Measurements from ENCODE around the gene MROH8.

MROH8 gene

DNA sequence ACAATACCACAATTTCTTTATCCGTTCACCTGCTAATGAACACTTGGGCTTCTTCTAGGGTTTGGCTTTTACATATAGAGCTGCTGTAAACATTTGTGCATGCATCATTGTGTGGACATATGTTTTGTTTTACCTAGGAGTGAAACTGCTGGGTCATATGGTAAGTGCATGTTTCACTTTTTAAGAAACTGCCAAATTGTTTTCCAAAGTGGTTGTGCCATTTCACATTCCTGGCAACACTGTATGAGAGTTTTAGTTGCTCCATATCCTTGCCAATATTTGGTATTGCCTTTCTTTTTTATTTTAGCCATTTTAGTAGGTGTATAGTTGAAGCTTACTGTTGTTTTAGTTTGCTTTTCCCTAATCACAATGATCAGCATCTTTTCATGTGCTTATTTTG lies 14.3 kb downstream of the MROH8 start:
- H3K4me3 ChIP-seq (ENCODE audit: low read depth, low read length): no peak overlapping the region
- DNase-seq (ENCODE audit: low read depth, low spot score): no peak
- POLR2A ChIA-PET: no interaction called here
- CTCF ChIA-PET: no interaction called here
- TF ChIP-seq, protein P1, sequence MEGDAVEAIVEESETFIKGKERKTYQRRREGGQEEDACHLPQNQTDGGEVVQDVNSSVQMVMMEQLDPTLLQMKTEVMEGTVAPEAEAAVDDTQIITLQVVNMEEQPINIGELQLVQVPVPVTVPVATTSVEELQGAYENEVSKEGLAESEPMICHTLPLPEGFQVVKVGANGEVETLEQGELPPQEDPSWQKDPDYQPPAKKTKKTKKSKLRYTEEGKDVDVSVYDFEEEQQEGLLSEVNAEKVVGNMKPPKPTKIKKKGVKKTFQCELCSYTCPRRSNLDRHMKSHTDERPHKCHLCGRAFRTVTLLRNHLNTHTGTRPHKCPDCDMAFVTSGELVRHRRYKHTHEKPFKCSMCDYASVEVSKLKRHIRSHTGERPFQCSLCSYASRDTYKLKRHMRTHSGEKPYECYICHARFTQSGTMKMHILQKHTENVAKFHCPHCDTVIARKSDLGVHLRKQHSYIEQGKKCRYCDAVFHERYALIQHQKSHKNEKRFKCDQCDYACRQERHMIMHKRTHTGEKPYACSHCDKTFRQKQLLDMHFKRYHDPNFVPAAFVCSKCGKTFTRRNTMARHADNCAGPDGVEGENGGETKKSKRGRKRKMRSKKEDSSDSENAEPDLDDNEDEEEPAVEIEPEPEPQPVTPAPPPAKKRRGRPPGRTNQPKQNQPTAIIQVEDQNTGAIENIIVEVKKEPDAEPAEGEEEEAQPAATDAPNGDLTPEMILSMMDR (IDR thresholded peaks at IDR 0.05; ENCODE audit: insufficient read depth, low read length, missing control alignments): no peak

- POLR2A ChIA-PET: no interaction called here
- TF ChIP-seq, protein P1 (IDR thresholded peaks at IDR 0.05; ENCODE audit: insufficient read depth, low read length, missing control alignments): no peak
- H3K4me3 ChIP-seq (ENCODE audit: low read depth, low read length): no peak overlapping the region
- DNase-seq (ENCODE audit: low read depth, low spot score): no peak
- CTCF ChIA-PET: interaction anchor here (0.8 to 1.3 kb wide), 2 partner anchors 27 to 156 kb away, joined by 3 read pairs; no protein-coding TSS in a partner anchor
Observed at GRCh38 chr20:37163832-37164554, 15.4 kb downstream of the MROH8 start.

GRCh38 chr20:37162646-37163045 lies 16.7 kb downstream of the MROH8 start:
- CTCF ChIA-PET: interaction anchor here (0.8 kb wide), 1 partner anchor 29 kb away, joined by 3 read pairs; no protein-coding TSS in a partner anchor
- POLR2A ChIA-PET: no interaction called here

DNA sequence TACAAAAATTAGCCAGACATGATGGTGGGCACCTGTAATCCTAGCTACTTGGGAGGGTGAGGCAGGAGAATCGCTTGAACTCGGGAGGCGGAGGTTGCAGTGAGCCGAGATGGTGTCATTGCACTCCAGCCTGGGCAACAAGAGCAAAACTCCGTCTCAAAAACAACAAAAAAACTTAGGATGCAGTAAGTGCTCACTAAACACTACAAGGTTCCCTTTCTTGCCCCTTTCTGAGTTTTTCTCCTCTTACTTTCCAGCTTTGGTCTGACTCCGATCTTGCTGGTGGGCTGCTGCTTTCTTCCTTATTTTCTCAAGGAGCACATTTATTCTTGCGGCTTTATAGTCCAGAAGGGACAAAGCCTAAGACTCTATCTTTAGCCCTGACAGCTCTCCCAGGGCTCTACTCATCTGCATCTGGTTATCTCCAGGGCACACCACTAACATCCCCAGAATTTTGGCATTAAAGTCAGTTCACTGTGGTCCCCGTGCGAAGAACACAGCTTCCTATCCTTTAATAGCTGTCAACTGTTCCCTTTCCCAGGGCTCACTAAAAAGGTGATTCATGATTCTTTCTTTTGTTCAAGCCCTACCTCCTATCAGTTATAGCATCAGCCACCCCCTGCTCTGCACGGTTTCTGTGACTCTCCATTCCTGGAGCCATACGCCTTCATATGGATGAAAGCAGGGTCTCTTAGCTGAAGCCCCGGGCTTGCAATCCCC lies 17.4 kb downstream of the MROH8 start:
- CTCF ChIA-PET: interaction anchor here (0.8 kb wide), 1 partner anchor 29 kb away, joined by 3 read pairs; no protein-coding TSS in a partner anchor
- POLR2A ChIA-PET: no interaction called here
- TF ChIP-seq, protein P1 (IDR thresholded peaks at IDR 0.05; ENCODE audit: insufficient read depth, low read length, missing control alignments): no peak
- no peak for DNase-seq (ENCODE audit: low read depth, low spot score)
- no peak overlapping the region for H3K4me3 ChIP-seq (ENCODE audit: low read depth, low read length)

More at GRCh38 chr20:37162646-37163045, 16.7 kb downstream of the MROH8 start:
- no peak overlapping the region for H3K4me3 ChIP-seq (ENCODE audit: low read depth, low read length)
- DNase-seq (ENCODE audit: low read depth, low spot score): no peak
- TF ChIP-seq, protein P1 (IDR thresholded peaks at IDR 0.05; ENCODE audit: insufficient read depth, low read length, missing control alignments): no peak

DNA sequence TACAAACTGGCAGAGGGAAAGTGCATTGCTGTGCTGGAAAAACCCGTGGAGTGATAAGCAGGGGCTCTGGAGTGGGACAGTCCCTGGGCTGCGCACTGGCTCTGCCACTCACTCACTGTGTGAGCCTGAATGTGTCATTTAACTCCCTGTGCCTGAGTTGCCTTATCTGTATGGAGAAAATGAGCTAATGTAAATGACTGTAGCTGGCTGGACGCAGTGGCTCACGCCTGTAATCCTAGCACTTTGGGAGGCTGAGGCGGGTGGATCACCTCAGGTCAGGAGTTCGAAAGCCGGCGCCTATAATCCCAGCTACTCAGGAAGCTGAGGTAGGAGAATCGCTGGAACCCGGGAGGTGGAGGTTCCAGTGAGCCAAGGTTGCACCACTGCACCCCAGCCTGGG lies 18.7 kb downstream of the MROH8 start:
- CTCF ChIA-PET: interaction anchor here (0.6 to 1.0 kb wide), 3 partner anchors 12 to 32 kb away, joined by 3 to 4 read pairs (median 3); no protein-coding TSS in a partner anchor

More for the DNA sequence above, 18.7 kb downstream of the MROH8 start:
- DNase-seq (ENCODE audit: low read depth, low spot score): no peak
- TF ChIP-seq, protein P1 (IDR thresholded peaks at IDR 0.05; ENCODE audit: insufficient read depth, low read length, missing control alignments): no peak
- no peak overlapping the region for H3K4me3 ChIP-seq (ENCODE audit: low read depth, low read length)
- POLR2A ChIA-PET: no interaction called here

Measured in AG04449 (cell line).